Loucy (cell line): ENCODE measurements around the gene SORCS2.

Experiments used
- EZH2phosphoT487 ChIP-seq: fragments of 200-600 bp; IDR thresholded peaks from 2 replicates; pipeline ENCODE4 v1.6.1; 2018; ENCODE audit warnings: antibody characterized with exemption, mild to moderate bottlenecking, moderate library complexity, borderline replicate concordance
- TF ChIP-seq, protein P1 (sequence below): fragments of 200-600 bp; sonication (generic); conservative IDR thresholded peaks from 2 replicates; pipeline ENCODE4 v1.5.1; 2014; ENCODE audit warnings: mild to moderate bottlenecking, antibody characterized with exemption, low read length

DNA sequence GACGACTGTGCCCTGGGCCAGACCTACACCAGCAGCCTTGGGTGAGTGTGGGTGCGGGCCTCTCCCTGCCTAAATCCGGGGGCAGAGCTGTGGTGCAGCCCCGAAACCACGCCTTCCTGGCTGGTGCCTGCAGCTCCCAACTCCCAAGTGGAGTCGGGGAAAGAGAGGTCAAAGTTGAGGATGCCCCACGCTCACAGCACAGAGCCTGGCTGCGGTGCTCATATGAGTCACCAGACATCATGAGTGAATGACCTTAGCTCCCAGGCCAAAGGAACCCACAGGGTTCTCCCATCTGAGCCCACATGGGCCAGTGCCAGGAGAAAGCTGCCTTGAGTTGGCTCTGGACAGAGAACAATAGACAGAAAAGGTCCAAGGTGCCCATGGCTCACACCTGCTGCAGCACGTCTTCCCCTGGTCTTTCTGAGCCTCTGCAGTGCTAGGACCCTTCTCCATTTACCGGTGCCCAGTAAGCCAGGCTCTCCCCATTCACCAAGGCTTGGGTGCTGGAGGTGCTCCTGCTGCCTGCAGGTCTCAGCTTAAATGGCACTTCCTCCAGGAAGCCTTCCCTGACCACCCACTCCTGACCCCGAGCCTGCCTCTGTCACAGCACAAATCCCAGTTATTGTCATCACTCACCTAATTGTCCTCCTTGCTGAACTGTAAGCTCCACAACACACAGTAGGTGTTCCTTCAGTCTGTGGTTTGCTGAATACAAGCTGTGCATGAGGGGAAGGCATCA, 523.1 kb downstream of the SORCS2 start:
- TF ChIP-seq, protein P1, sequence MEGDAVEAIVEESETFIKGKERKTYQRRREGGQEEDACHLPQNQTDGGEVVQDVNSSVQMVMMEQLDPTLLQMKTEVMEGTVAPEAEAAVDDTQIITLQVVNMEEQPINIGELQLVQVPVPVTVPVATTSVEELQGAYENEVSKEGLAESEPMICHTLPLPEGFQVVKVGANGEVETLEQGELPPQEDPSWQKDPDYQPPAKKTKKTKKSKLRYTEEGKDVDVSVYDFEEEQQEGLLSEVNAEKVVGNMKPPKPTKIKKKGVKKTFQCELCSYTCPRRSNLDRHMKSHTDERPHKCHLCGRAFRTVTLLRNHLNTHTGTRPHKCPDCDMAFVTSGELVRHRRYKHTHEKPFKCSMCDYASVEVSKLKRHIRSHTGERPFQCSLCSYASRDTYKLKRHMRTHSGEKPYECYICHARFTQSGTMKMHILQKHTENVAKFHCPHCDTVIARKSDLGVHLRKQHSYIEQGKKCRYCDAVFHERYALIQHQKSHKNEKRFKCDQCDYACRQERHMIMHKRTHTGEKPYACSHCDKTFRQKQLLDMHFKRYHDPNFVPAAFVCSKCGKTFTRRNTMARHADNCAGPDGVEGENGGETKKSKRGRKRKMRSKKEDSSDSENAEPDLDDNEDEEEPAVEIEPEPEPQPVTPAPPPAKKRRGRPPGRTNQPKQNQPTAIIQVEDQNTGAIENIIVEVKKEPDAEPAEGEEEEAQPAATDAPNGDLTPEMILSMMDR, result no peak
- no peak for TF ChIP-seq EZH2phosphoT487
